HG03060 (cell line): ENCODE data around the gene ZNF652.
"Not testable (repeated sequence)": the region's sequence is repeated elsewhere in the genome, so short reads cannot be mapped to it uniquely, and the experiment has no call there.

Experiments
- ATAC-seq: cut with Tn5 transposase; IDR thresholded peaks from one replicate; pipeline ENCODE4 v1.9.1; 2021; ENCODE audit warnings: low read depth, moderate number of reproducible peaks; ENCODE audit not compliant: unreplicated experiment

ZNF652 gene

GRCh38 chr17:49361902-49362722 lies at the start of gene ZNF652:
Gene ZNF652, minus strand, starts transcription at chr17:49362250. Its CDS starts 44,525 bp downstream, at chr17:49317725.
- ATAC-seq = peak; percentile 41

- no peak for ATAC-seq
Observed at GRCh38 chr17:49409066-49409465, 47.0 kb upstream of the ZNF652 start.

GRCh38 chr17:49407981-49408501 lies 46.0 kb upstream of the ZNF652 start:
- no peak for ATAC-seq

DNA sequence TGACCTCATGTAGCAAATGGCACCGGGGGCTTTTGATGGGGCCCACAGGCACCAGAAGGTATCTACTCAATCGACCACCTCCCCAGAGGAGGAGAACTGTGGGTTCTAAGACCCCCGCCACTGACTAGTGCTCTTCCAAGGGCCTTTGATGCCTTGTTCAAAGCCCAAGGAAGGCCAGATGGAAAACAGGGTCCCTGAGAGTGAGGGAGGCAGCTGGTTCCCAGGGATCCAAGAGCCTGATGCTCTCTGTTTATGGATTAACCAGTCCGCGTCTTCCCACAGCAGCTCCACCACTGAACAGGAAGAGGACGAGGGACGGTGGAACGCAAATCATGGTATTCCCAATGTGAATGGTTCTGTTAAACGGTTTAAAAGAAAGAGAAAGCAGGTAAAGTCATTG lies 45.0 kb upstream of the ZNF652 start:
- no peak for ATAC-seq

DNA sequence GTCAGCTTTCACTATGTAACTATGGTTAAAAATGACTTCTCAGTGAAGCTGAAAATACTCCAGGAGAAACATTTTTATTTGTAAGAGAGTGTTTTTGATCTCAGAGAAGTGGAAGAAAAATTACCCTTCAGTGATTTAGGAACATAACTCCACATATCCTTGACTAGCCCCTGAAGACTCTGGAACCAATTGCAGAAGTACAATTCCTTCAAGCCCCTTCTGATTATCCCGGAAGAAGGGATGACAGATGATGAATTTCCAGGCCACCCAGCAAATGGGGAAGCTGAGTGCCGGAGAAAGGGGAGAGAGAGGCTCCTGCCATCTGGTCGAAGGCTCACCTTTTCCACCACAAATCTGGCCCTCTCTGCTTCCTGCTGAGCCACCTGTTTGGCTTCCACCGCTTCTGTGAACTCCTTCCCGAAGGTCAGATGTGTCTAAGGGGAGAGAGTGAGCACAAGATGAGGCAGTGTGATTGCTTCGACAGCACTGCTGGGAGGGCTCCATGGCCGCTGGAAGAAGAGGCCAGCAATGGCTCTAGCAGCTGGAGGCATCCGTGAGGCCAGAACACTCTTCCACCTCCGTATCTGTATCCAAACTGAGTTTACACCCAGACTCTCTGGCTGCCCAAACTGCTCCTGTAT lies 44.5 kb upstream of the ZNF652 start:
- no peak for ATAC-seq

- ATAC-seq = no peak
Observed at GRCh38 chr17:49404906-49405305, 42.9 kb upstream of the ZNF652 start.

DNA sequence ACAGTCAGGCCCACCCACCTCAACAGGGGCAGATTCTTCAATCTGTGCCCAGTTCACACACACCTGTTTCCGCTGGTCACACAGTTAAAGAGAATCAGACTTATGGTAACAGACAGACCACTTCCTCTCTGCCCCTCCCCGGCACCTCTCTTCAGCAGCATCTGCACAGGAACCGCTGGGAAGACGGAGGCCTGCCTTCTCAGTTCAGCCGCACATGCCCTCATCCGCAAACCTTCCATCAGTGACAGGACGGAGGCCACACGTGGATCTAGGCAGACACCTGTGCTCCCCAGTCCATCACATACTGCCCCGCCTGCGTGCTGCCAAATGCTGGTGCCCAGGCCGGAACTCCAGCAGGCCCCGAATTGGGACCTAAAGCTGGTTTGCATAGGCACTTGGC lies 42.3 kb upstream of the ZNF652 start:
- ATAC-seq = no peak

DNA sequence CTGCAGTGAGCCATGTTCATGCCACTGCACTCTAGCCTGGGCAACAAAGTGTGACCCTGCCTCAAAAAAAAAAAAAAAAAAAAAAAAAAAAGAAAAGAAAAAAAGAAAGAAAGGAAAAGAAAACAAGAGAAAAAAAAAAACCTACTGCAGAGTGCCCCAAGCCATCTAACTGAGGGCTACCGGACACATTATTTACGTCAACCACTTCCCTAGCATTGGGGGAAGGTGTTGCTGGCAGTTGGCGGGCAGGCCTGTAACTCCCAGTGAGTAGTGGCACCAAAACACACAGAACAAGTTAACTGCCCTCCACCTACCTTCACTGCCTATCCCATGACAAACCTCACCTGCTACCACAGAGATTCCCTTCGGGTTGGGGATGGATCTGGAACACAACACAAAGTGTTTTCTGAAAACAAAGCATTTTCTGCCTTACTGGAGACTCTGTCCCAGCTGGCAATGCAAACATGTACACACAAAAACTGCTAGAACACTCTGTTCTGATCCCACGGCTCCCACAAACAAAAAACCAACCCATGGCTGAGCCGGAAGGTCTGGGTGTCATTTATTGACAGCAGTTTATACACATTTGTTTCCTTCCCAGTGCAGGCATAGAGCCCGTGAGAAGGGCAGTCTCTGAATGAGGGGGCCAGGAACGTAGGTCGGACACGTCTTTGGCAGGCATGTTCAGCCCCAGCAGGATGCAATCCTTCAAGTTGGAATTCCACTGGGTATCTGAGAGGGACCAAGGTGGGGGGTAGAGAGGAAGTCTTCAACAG lies 41.7 kb upstream of the ZNF652 start:
- ATAC-seq = no peak

- ATAC-seq = no peak
Observed at GRCh38 chr17:49402706-49403105, 40.7 kb upstream of the ZNF652 start.

GRCh38 chr17:49401971-49402611 lies 40.0 kb upstream of the ZNF652 start:
- ATAC-seq = no peak

DNA sequence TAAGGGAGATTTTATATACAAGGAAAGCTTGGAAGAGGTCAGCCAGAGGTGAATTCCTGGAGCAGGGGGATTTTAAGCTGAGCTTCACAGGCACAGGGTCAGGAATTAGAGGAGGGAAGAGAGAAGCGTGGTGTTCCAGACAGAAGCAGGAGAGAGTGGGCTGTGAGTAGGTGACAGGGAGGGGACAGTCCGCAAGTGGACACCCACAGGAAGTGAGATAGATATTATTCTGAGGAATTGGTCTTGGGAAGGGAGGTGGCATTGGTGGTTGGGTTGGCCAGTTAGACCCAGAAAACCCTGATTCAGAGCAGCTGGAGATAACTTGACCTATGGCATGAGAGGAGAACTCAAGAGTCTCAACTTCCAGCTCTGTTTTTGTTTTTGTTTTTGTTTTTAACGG lies 37.9 kb upstream of the ZNF652 start:
- ATAC-seq = no peak

- no peak for ATAC-seq
Observed at GRCh38 chr17:49397586-49397985, 35.5 kb upstream of the ZNF652 start.

DNA sequence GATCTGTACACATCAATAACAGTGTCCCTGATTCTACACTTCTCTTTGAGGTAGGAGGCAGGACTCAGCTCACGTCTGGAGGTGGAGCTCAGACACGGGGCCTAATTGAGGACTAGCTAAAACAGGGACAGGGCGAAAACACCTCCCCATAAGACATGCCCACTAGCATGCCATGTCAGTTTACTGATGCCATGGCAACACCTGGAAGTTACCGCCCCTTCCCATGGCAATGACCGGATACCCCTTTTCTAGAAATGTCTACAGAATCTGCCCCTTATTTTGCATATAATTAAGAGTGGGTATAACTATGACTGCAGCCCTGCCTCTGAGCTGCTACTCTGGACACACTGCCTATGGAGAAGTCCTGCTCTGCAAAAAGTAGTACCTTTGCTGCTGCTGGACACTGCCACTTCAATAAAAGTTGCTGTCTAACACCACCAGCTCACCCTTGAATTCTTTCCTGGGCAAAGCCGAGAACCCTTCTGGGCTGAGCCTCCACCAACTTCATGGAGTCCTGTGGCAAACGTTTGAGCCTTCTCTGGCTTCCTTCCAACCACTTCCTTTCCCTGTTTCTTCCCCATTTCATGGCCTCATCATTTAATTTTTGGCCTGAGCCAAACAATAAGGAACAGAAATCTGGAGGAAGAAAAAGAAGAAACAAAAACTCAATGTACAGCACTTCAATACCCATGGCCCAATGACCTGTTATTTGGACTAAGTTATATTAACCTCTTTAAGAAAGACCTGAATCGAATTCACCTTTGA lies 31.6 kb upstream of the ZNF652 start:
- no peak for ATAC-seq

- ATAC-seq = no peak
Observed at GRCh38 chr17:49390548-49391324, 28.7 kb upstream of the ZNF652 start.

DNA sequence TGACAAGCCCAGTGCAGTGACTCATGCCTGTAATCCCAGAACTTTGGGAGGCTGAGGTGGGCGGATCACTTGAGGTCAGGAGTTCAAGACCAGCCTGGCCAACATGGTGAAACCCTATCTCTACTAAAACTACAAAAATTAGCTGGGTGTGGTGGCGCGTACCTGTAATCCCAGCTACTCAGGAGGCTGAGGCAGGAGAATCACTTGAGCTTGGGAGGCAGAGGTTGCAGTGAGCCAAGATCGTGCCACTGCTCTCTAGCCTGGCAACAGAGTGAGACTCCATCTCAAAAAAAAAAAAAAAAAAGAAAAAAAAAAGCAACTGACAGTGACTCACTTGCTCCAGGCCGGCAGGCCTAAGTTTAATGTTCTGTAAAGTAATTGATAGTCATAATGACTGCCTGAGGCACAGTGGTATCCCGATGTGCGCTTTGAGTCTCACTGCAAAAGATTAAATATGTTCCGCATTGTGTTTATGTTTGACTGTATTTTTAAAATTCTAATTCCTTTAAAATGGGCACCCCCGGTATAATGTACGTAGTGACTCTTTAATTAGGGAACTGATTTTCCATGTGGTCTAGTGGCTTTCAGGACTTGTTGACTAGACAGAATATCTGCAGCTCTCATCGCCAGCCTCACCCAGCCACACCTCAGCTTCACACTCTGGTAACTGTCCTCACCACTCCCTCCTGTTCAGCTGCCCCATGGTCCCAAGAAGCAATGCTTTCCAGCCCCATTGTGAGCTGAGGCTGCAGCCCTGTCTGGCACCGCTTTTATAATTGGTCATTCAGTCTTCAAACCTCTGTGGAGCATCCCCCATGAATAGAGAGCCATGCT lies 27.7 kb upstream of the ZNF652 start:
- not testable (repeated sequence) for ATAC-seq

DNA sequence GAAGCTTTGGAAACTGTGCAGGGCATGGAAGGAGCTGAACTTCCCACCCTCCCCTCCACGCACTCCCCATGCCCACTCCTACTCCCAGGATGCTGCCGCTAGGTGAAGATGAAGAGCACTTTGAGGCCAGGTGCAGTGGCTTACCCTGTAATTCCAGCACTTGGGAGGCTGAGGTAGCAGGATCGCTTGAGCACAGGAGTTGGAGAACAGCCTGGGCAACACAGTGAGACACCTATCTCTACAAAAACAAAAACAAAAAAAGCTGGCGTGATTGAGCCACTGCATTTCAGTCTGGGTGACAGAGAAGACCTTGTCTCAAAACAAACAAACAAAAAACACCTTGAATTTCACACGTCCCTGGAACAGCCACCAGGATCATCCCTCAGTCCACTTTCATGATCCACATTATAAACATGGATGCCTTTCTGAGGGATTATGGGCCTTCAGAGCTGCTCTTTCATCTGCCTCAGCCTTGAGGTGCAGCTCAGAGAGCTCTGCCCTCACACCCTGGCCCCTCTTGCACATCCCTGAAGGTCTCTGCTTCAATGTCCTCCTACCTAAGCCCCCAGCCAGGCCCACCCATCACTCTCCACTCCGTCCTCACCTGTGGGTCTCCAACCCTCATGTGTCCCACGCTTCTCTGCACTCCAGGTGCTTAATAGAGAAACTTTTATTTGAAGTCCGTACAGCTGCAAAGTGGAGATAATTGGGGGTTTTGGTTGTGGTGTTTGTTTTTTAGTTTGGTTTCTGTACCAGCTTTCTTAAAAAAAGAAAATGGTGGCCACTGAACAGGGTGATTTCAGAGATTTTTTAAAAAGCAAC lies 26.9 kb upstream of the ZNF652 start:
- ATAC-seq = no peak

- ATAC-seq = no peak
Observed at GRCh38 chr17:49388290-49388640, 26.2 kb upstream of the ZNF652 start.
